HG02763 (cell line): ENCODE results near the gene LRRC10B.
"Not testable (repeated sequence)": the region's sequence is repeated elsewhere in the genome, so short reads cannot be mapped to it uniquely, and the experiment has no call there.

Experiments
- ATAC-seq: cut with Tn5 transposase; IDR thresholded peaks from one replicate; pipeline ENCODE4 v1.9.1; 2021; ENCODE audit warnings: mild to moderate bottlenecking, moderate library complexity; ENCODE audit not compliant: unreplicated experiment

The LRRC10B gene

DNA sequence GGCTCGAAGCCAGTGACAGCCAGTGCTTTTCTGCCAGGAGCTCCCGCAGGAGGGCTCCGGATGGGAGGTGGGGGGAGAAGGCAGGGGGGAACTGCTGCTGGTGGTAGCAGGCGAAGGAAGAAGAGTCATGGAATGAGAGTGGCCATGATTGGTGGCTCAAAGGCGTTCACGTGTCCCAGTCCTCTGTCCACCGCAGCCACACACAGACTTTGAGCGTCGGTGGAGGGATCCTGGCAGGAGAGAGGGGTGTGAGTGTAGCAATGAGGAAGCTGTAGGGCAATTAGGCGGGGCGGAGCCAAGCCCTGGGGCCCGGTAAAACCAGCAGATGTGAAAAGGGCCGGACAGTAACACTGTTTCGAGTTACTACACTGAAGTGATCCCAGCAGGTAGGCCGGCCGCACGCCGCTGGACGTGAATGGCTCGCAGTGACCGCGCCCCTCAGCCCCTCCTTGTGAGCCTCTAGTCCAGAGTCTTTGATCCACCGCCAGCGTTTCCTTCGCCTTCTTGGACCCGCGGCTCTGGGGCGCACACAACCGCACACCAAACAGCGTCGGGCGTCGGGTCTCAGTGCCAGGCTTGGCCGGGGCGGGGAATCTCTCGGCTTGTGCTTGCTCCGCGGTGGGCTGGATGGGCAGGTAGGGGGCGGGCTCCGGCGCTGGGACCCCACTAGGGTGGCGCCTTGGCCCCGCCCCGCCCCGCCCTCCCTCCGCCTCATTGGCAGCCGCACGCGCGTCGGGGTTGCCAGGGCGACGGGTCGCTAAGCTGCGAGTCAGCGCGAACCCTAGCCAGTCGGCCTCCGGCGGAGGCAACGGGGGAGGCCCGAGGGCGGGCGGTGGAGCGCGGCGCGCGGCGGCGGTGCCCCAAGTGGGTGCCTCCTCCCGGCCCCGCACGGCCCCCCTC is at the start of gene LRRC10B:
LRRC10B (plus strand) TSS at position 788 of the 900 bp plus-strand sequence. CDS start 250 bp downstream, outside the sequence.
- no peak for ATAC-seq

DNA sequence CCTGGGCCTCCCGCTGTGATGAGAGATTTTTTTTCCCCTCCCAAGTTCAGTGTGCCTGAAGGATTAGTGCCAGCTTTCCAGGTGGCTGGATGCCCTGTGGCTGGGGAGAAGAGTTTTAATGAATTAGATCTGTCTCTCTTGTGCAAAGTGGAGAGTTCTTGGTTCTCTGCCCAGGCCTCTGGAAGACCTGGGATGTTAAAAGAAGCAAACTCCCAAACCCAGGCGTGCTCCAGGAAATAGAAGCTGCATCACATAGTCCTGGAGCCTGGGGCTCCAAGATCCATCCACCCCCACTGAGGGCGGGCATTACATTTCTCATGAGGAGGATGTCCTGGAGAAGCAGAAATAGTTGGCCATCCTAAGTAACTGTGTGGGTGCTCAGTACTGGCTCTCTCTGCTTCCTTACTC is 48.1 kb upstream of the LRRC10B start:
- ATAC-seq = no peak

DNA sequence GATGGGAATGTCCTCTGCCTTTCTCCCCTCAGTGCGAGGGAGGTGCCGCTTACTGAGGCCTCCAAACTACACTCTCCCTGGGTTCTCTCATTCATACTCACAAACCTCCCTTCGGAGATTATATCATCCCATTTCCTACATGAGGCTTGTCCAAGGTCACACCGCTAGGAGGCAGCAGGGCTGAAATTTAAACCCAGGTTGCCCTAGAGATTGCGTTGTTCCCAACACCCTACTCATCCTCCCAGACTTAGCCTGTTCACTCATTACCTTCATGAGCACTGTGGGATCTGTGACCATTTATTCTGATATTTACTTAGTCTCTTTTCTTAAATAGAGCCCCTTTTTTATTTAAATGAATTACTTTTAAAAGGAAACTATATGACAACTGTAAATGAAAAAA is 47.6 kb upstream of the LRRC10B start:
- no peak for ATAC-seq

DNA sequence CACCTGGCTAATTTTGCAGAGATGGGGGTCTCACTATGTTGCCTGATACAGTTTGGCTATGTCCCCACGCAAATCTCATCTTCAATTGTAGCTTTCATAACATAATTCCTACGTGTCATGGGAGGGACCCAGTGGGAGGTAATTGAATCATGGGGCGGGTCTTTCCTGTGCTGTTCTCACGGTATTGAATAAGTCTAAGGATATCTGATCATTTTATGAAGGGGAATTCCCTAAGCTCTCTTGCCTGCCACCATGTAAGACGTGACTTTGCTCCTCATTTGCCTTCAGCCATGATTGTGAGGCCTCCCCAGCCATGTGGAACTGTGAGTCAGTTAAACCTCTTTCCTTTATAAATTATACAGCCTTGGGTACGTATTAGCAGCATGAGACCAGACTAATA is 40.9 kb upstream of the LRRC10B start:
- not testable (repeated sequence) for ATAC-seq

DNA sequence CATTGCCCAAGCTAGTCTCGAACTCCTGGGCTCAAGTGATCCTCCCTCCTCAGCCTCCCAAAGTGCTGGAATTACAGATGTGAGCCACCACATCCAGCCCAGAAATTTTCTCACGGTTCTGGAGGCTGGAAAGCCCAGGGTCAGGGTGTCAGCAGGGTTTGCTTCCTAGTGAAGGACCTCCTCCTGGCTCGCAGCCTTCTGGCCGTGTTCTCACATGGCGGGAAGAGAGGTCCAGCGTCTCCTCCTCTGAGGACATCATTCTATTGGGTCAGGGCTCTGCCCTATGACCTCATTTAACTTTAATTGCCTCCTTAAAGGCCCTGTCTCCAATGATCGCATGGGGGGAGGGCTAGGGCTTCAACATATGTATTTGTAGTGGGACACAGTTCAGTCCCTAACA is 40.5 kb upstream of the LRRC10B start:
- no peak for ATAC-seq

DNA sequence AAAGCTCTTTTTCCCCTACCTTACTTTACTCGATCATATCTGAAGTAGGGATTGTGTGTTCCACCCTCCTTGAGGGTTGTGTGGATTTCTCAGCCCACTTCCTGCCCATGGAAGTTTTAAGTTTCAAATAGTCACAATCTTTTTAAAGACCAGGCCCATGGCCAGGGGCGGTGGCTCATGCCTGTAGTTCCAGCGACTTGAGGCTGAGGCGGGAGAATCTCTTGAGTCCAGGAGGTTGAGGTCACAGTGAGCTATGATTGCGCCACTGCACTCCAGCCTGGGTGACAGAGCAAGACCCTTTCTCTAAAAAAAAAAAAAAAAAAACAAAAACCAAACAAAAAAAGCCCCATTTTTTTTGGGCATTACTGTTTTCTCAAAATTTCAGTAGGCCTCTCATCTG is 36.3 kb upstream of the LRRC10B start:
- ATAC-seq = no peak

DNA sequence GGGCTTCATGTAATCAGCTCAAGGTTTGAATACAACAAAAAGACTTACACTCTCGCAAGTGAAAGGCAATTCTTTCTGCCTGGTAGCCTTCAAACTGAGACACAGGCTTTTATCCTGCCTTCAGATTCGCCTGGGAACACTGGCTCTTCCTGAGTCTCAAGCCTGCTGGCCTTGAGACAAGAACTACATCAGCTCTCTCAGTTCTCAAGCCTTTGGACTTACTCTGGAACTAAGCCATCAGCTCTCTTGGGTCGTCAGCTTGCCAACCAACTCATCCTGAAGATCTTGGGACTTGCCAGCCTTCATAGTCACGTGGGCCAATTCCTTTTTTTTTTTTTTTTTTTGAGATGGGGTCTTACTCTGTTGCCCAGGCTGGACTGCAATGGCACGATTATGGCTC is 35.7 kb upstream of the LRRC10B start:
- ATAC-seq = no peak

DNA sequence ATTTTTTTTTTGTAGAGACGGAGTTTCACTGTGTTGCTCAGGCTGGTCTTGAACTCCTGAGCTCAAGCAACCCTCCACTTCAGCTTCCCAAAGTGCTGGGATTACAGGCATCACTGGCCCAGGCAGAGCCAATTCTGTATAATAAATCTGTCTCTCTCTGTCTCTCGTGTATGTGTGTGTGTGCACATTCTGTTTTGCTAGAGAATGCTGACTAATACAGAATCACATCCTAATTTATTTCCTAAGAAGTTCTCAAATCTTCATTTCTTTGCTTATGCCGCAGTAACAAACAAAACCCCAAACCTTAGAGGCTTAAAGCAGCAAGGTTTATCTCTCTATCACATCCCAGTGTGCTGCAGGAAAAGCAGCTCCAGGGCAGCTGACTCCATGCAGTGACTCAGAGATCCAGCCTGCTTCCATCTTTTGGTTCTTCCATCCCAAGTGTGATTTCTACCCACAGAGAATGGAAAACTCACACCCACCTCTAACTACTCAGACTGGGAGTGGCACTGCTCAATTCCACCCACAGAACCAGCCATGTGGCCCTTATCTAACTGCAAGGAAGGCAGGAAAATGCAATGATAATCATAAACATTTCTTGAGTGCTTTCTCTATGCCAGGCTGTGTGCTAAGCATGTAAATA is 35.1 kb upstream of the LRRC10B start:
- ATAC-seq = no peak

DNA sequence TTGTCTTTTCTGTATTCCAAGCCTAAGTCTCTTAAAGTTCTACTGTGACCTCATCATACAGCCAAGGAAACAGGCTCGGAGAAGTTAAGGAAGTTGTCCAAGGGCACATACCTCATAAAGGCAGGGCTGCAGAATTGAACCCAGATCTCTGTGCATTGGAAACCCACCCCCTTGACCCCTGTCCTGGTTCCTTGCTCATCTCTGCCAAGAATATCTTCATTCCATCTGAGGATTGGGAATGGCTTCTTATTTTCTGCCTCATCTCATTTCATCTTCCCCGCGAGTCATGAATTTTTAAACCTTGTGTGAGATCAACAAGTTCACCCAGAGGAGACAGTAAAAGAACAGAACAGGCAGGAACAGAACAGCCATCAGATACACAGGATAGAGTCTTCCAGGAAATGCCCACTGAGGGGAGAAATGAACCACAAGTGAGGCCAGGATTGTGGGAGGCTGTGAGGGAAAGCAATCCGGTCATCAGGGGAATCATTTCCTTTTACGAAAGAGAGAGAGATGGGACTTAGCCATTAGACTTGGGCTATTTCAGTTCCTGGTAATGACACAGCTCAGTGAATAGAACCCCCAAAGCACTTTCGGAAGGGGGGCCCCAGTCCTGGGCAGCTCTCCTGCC is 34.4 kb upstream of the LRRC10B start:
- no peak for ATAC-seq

DNA sequence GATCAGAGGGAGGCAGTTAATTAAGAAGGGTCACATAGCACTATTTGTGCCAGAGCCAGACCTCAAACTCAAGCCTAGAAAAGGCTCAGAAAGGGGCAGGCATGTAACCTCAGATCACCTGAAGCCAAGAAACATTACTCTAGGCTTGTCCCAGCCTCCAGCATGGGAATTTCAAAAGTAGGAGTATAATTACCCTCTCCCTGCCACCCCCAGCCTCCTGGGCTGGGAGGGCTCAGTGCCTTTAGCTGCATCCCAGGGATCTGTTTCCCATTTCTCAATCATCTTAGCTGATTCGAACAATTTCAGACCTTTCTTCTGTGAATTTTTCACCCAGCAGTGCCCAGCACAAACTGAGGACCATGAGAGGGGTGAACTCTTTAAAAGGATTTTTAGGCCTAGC is 33.1 kb upstream of the LRRC10B start:
- no peak for ATAC-seq

DNA sequence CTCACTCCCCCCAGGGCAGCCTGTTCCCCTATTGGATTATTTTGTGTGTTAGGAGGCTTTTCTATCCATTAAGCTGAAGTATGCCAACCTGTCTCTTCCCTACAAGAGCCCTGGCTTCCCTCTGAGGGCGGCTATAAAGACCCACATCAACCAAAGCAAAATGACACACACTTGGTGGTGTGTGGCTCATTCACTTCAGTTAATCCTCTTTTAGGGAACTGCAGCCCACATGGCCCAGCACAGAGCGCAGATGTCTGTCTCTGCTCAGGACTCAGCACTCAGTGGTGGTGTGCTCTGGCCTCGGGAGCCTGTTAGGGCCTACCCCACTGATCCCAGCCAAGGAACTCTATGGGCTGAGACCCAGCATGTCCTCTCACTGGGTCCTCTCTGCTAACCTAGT is 32.2 kb upstream of the LRRC10B start:
- no peak for ATAC-seq

DNA sequence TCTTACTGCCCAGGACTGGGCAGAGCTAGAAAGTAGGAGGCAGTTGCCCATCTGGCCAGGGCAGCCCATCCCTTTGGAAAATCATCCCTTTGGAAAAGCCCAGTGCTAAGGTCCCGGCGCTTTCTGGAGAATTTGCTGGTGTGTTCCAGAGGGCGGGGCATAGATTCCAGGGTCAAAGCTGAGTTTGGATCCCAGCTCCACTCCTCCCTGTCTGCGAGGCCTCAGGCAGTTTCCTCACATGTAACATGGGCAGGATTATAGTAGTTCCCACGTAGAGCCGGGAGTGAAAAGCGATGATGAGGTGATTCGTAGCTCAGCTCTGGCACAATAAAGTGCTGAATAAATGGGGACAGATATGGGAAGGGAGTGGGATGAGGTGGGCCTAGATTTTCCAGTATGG is 31.4 kb upstream of the LRRC10B start:
- ATAC-seq = no peak

DNA sequence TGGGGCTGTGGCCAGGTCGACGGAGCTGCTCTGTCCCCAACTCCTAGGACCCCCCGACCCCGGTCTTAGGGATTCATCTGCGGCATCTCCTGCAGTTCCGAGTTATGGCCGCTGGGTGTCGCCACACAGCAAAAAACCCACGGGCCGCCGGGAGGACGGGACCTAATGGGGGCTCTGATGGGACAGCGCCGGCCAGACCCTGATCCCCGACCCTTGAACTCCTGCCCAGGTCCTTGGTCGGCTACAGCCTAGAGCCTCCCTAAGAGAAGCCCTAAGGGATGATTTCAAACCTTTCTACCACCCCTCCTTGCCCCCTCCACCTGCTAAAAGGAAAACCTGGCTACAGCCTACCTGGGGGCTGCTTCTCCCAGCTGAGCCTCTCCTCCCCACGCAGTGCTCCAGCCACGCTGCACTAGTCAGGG is 30.8 kb upstream of the LRRC10B start:
- ATAC-seq = no peak

DNA sequence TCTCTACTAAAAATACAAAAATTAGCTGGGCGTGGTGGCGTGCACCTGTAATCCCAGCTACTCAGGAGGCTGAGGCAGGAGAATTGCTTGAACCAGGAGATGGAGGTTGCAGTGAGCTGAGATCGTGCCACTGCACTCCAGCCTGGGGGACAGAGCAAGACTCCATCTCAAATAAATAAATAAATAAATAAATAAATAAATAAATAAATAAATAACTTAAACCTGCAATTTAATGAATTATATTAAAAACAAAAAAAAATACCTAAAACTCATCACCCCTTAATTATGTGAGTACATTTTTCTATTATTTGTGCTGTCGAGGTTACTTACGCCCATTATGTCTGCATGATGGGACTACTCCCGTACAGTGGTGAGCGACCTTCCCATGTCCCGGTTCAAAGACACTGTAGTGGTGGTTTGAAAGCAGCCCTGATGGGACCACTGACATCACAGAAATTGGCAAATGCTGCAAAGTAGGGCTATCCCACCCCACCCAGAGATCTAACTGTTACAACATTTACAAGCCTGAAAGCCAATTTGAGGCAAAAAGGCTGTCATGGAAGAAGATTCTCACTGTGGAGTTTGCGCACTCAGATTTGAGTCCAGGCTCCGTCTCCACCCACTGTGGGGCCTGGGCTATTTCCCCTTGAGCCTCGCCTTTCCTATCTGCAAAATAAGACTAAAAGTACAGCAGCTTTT is 29.0 kb upstream of the LRRC10B start:
- ATAC-seq = not testable (repeated sequence)

DNA sequence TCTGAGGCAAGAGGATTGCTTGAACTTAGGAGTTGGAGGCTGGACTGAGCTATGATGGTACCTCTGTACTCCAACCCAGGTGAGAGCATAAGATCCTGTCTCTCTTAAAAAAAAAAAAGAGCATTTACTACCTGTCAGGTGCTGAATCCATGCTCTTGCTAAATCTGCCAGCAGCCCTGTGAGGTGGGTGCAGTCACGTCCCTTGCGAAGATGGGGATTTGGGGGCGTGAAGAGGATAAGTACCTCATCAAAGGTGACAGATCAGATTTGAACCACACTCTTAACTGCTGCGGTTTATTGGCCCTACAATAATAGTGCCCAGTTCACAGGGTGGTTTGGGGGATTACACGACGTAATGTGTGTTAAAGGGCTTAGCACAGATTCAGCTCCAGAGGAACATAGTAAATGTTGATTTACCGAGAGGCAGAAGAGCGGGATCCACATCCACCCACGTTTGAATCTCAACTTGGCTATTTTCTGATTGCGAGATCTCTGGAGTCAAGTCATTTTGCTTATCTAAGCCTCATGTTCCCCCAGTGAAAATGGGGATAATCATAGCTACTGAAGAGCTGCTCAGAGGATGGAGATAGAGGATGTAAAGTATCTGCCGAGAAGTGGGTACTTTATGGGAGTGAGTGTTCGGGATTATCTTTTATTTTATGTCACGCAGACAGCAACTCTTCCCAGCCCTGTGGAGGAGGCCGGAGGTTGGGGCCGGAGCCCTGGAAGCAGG is 28.1 kb upstream of the LRRC10B start:
- no peak for ATAC-seq

DNA sequence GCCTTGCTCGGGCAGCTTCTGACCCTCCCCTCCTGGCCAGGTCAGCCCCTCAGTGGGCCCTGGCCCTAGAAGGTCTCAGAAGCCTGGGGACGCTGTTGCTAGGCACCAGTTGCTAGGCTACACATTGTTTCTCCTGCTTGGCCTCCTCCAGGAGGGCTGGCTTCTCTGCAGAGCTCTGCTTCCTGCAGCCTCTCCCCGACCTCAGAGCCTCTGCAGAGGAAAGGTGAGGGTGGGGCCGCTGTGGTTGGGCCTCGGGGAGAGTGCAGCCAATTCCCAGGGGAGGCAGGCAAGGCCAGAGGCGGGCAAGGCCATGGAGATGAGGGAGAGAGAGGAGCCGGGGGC is 27.6 kb upstream of the LRRC10B start:
- ATAC-seq = no peak

DNA sequence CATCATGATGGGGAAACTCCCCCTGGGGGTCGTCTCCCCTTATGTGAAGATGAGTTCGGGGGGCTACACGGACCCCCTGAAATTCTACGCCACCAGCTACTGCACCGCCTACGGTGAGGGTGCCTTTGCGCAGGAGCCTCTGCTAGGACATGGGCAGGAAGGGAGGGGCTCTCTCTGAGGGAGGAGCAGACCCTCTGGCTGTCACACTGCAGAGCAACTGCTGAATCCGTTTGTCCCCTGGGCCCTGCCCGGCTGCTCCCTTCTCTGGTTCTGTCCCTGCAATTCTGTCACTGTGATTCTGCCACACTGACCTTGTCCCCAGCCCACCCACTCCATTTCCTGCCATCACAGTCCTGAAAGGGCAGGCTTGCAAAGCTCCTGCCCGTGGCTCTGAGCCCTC is 26.7 kb upstream of the LRRC10B start:
- no peak for ATAC-seq

DNA sequence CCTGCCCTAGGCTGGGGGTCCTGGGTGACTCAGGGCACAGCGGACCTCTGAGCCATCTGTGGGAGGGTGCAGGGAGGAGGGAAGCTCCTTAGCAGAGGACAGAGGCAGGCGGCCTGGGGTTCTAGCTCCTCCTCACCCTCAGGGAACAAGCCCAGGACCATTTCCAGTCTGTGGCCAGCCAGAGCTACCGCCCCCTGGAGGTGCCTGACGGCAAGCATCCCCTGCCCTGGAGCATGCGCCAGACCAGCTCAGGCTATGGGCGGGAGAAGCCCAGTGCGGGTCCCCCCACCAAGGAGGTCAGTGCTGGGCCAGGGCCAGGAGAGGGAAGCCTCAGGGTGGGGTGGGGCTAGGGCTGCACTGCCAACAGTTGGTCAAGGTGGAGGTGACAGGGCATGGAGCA is 26.0 kb upstream of the LRRC10B start:
- no peak for ATAC-seq

DNA sequence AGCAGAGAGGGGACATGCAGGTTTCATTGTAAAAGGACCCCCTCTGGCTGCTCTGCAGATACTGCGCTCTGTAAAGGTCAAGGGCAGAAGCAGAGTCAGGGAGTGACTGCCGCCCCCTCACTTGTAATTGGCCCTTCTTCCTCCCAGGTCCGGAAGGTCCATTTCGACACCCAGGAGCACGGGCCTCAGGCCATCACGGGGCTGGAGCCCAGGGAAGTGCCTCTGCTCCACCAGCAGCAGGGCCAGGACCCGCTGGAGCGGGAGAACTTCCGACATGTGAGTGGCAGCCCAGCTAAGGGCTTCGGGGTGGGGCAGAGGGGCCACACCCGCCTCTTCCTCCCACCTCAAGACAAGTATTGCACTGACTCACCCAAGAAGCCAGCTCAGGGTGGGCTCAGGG is 24.0 kb upstream of the LRRC10B start:
- ATAC-seq = no peak

DNA sequence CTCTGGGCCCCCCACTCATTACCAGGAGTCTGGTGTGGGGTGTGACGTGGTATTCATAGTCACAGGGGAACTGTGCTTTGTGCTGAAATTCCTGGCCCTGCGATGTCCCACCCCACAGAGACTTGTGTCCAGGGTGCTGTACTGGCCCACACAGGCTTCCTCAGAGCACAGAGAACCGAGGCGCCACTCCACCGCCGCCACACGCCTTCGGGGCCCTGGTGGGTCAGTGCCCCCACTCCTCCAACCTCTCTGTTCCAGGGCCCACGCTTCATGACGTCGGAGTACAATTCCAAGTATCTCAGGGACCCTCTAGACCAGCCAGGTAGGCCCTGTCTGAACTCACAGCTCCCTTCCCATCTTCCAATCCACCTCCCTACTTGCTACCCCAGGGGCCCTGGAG is 23.5 kb upstream of the LRRC10B start:
- no peak for ATAC-seq
